NB4 (cell line): ENCODE data around the gene ABTB2.

Experiments
- DNase-seq: peaks from one replicate; pipeline ENCODE4 v3.0.0; 2010; ENCODE audit warnings: low read depth
- H3K4me3 ChIP-seq: one replicate; pipeline ENCODE4 v1.5.1; 2011; ENCODE audit warnings: mild to moderate bottlenecking, low read depth, low read length, moderate library complexity
- MYC ChIP-seq: IDR thresholded peaks from 2 replicates; pipeline ENCODE4 v1.6.1; 2011; ENCODE audit warnings: low read depth, low read length
- POLR2A ChIP-seq: IDR thresholded peaks from 2 replicates; pipeline ENCODE4 v1.6.1; 2011; ENCODE audit warnings: mild to moderate bottlenecking; ENCODE audit not compliant: insufficient read length; ENCODE audit errors: extremely low read depth
- TF ChIP-seq, protein P1 (sequence below): IDR thresholded peaks from one replicate; pipeline ENCODE4 v1.5.1; 2012; ENCODE audit warnings: low read depth, low read length
- TF ChIP-seq, protein P2 (sequence below): IDR thresholded peaks from 2 replicates; pipeline ENCODE4 v1.6.1; 2011; ENCODE audit warnings: low read depth, low read length

ABTB2 gene

DNA sequence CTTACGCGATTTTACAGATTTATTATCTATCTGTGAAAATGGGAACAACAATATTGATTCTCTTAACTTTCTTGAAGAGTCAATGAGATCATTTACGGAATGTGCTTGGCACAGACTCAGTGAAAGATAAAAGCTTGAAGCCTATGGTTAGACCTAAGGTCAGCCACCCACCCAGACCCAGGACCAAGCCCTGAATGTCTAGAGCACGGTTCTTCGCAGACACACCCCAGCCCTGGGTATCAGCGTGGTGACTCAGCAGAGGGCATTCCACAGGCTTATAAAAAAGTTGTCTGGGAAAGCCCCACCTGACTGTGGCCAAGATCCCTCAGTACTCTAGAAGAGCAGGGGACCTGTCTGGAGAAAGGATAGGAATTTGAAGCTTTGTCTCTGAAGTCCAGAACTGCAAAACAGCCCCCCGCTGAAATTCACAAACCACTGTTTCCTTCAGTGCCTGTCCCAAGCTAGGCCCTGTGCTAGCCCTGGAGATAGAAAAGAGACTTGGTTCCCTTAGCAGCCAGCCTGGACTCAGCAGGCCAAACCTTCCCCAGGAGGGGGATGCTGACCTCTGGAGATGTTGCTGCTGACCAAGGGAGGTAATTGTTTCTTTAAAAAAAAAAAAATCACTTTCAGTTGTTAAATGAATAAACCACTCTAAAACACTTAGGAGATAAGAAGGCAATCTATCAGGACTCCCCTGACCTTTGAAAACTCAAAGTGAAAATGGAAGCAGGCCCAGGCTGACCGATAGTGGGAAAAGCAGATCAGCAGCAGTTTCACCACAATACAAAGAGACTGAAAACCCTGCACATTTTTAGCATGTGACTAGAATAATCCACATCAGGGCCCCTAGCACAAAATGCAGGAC, 114.0 kb downstream of the ABTB2 start:
- DNase-seq = no peak
- no peak for TF ChIP-seq MYC
- no peak overlapping the region for H3K4me3 ChIP-seq

DNA sequence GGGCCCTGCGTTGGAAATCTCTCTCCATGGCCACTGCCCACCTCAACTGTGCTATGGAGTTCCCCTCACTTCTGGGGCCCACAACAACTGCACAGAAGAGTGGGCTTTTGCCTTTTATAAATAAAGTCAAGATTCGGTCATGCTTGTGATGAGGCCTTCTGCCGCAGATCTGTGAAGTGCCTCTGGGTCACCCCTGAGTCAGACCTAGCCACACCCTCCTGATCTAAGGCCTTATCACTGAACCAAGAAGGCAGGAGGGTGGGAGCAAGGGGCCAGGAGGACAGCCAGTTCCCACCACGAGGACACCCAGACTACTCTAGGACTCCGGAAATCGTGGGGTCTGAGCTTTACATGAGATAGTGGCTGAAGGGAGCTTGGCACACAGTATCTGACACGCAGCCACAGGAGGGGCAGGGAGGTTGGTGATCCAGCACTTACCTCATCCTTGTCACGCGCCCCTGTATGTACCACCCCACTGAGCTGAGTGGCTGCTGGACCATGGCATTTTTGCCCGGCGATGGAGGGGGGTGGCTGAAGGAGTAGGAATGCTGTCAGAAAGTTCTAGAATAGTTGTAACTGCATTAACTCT, 115.7 kb downstream of the ABTB2 start:
- TF ChIP-seq, protein P1, sequence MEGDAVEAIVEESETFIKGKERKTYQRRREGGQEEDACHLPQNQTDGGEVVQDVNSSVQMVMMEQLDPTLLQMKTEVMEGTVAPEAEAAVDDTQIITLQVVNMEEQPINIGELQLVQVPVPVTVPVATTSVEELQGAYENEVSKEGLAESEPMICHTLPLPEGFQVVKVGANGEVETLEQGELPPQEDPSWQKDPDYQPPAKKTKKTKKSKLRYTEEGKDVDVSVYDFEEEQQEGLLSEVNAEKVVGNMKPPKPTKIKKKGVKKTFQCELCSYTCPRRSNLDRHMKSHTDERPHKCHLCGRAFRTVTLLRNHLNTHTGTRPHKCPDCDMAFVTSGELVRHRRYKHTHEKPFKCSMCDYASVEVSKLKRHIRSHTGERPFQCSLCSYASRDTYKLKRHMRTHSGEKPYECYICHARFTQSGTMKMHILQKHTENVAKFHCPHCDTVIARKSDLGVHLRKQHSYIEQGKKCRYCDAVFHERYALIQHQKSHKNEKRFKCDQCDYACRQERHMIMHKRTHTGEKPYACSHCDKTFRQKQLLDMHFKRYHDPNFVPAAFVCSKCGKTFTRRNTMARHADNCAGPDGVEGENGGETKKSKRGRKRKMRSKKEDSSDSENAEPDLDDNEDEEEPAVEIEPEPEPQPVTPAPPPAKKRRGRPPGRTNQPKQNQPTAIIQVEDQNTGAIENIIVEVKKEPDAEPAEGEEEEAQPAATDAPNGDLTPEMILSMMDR = no peak
- TF ChIP-seq, protein P2, sequence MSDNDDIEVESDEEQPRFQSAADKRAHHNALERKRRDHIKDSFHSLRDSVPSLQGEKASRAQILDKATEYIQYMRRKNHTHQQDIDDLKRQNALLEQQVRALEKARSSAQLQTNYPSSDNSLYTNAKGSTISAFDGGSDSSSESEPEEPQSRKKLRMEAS = no peak
- TF ChIP-seq MYC = no peak
- TF ChIP-seq POLR2A = no peak
- no peak overlapping the region for H3K4me3 ChIP-seq
- no peak for DNase-seq

DNA sequence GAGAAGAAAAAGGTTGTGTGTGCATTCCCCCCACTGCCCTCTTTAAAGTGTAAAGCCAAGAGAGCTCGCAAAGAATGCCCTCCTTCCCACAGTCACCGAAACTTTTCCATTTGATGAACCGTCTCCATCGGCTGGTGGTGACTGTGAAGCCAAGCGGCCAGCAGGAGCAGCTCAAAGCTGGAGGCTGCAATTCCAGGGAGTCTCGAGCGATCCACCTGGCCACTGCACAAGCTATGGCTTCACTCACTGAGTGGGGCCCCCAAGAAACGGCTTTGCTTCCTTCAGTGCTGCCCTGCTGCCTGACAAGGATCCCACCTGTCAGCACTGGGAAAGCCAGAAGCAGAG, 117.7 kb downstream of the ABTB2 start:
- DNase-seq = no peak
- H3K4me3 ChIP-seq = no peak overlapping the region
- TF ChIP-seq MYC (no peak), POLR2A (no peak)
- TF ChIP-seq, protein P2 = no peak
- TF ChIP-seq, protein P1 = no peak

DNA sequence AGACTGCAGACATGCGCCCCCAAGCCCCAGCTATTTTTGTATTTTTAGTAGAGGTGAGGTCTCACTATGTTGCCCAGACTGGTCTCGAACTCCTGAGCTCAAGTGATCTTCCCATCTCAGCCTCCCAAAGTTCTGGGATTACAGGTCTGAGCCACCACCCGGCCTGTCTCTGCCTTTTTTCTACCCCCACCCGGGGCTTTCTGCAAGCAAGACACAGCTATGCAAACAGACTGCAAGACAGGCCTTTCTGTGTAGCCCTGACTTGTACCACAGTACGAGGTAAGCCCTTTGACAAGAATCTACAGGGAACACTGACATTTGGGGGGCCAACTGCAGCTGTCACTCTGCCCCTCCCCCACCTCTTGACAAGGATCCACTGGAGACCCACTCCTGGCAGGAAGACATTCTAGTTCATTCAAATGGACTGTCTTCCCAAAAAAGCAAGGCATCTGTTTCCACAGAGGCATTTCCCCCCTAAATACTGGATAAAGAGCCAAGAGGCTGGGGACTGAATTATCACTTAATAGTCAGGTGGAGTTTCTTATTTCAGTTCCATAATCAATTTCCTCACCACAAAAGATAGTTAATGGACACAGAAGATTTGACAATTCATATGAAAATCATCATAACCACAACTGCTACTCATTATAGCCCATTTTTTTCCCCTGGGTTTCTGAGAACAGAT, 118.2 kb downstream of the ABTB2 start:
- no peak for DNase-seq
- TF ChIP-seq, protein P2 = no peak
- TF ChIP-seq MYC (no peak), POLR2A (no peak)
- TF ChIP-seq, protein P1 = no peak
- H3K4me3 ChIP-seq = no peak overlapping the region

DNA sequence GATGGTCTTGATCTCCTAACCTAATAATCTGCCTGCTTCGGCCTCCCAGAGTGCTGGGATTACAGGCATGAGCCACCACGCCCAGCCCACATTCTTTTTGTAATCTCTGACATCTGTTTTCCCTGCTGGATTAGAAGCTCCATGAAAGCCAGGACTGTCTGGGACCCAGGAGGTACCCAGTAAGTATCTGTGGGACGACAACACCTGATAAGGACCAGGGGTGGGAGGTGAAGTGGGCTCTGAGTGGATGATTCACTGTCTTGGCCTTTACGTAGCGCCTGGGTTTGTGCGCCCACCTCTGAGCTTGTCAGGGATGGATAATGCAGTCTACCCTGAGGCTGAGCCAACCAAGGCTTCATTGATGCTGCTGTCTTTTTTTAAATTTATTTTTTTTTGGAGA, 118.8 kb downstream of the ABTB2 start:
- TF ChIP-seq MYC (no peak), POLR2A (no peak)
- TF ChIP-seq, protein P1 = no peak
- TF ChIP-seq, protein P2 = no peak
- H3K4me3 ChIP-seq = no peak overlapping the region
- no peak for DNase-seq

DNA sequence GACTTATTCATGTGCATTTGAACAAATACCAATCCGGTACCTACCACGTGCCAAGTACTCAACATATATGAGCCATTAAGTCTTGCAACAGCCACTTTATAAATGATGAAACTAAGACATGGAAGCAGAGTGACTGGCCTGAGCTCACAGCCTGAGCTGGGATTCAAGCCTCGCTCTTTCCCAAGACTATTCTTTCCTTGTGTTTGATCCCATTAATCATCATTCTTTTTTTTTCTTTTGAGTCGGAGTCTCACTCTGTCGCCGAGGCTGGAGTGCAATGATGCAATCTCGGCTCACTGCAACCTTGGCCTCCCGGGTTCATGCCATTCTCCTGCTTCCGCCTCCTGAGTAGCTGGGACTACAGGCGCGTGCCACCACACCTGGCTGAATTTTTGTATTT, 119.3 kb downstream of the ABTB2 start:
- H3K4me3 ChIP-seq = no peak overlapping the region
- no peak for DNase-seq
- TF ChIP-seq, protein P1 = no peak
- TF ChIP-seq, protein P2 = no peak
- no peak for TF ChIP-seq MYC
- no peak for TF ChIP-seq POLR2A
